ENCODE data around the gene KIAA0586. TPM values are rescaled to one million over a fixed set of nuclear protein-coding genes. Genes with fewer than 3 reads are reported as not detected.
"Not testable (repeated sequence)": the region's sequence is repeated elsewhere in the genome, so short reads cannot be mapped to it uniquely, and the experiment has no call there.

KIAA0586 gene
- total RNA-seq, 2 experiments from 2014 or later: 24.1 to 27.7 TPM

DNA sequence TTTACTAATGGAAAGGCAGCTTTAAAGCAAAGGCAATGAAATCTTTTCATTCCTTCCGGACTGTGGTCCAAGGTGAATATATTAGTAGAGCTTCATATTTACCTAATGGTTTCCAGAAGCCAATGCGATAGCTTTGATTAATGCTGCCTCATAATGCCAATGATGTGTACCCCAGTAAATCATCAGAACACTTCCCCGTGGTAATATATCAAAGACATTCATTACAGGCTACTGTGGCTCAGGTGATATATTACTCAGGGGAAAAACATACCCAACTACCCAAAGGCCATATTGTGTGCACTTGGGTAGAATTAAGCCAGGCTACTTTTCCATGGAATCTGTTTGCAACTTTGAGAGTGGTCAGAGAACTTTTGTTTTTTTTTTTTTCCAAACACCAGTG is 140.8 kb downstream of the KIAA0586 start:
- Mint-ChIP-seq H3K4me1 (peaks cover 8% of the 10 kb centered on the region), H3K27me3 (no peaks in the 10 kb centered on the region), H3K4me3 (no peak overlapping the region), H3K9me3 (ENCODE audit: low read depth) (no peaks in the 10 kb centered on the region), H3K36me3 (no peaks in the 10 kb centered on the region), H3K27ac (no peak overlapping the region)
- CTCF ChIA-PET: no interaction called here
- ATAC-seq (no peak), DNase-seq (no peak)

DNA sequence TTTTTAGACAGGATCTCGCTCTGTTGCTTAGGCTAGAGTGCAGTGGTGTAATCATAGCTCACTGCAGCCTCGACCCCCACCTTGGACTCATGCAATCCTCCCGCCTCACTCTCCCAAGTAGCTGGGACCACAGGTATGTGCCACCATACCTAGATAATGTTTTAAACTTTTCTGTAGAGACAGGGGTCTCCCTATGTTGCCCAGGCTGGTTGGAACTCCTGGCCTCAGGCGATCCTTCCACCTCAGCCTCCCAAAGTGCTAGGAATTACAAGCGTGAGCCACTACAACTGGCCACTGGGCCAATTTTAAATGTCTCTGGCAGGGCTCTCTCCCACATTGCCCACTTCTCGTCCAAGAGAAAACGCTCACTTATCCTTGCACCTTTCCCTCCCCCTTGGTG is 143.7 kb downstream of the KIAA0586 start:
- ATAC-seq: no peak
- Mint-ChIP-seq H3K27ac (no peak overlapping the region), H3K9me3 (ENCODE audit: low read depth) (no peaks in the 10 kb centered on the region), H3K27me3 (no peaks in the 10 kb centered on the region), H3K4me3 (no peak overlapping the region), H3K36me3 (no peaks in the 10 kb centered on the region), H3K4me1 (peaks cover 8% of the 10 kb centered on the region)
- no peak for DNase-seq
- CTCF ChIA-PET: interaction anchor here (1.5 kb wide), 1 partner anchor 70 kb away, joined by 4 read pairs; no protein-coding TSS in a partner anchor

DNA sequence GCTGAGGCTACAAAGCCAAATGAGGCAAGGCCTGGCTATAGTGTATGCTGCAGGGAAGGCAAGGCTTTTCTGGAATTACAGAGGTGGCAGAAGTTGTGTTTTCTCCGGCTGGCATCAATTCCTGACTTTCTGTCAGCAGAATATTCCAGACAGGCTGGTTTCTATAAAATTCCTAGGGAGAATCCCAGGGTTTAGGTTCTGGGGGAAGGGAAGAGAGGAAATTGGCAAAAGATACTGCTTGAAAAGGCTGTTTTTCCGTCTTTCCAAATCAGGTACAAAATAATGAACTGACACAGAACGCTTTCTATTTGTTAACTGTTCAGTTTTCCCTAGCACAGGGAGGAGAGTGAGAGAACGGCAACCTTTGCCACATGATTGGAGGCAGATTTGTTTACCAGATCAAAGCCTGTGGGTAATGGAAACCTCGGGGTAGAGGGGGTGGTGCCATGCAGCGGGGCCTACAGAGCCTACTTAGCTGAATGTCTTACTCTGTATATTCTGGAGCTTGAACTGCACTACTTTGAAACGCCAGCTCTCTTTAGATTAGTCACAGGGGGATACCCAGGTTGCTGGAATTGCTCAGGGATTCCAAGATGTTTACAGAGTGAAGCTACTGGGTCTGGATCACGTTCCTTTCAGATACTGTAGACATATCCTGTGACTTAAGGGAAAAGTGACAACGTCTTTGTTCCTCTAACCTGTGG is 144.4 kb downstream of the KIAA0586 start:
- ATAC-seq: peak; percentile 45
- no peaks in the 10 kb centered on the region for H3K36me3 Mint-ChIP-seq
- no peak overlapping the region for H3K4me3 Mint-ChIP-seq
- H3K27ac Mint-ChIP-seq: no peak overlapping the region
- no peaks in the 10 kb centered on the region for H3K9me3 Mint-ChIP-seq (ENCODE audit: low read depth)
- H3K4me1 Mint-ChIP-seq: peaks cover 8% of the 10 kb centered on the region
- no peaks in the 10 kb centered on the region for H3K27me3 Mint-ChIP-seq
- DNase-seq: no peak
- CTCF ChIA-PET: no interaction called here

GRCh38 chr14:58572473-58572853 is 144.9 kb downstream of the KIAA0586 start:
- CTCF ChIA-PET: no interaction called here
- H3K9me3 Mint-ChIP-seq (ENCODE audit: low read depth): no peaks in the 10 kb centered on the region
- H3K27ac Mint-ChIP-seq: no peak overlapping the region
- DNase-seq (no peak), ATAC-seq (no peak)
- no peaks in the 10 kb centered on the region for H3K27me3 Mint-ChIP-seq
- peaks cover 8% of the 10 kb centered on the region for H3K4me1 Mint-ChIP-seq
- H3K4me3 Mint-ChIP-seq: no peak overlapping the region
- no peaks in the 10 kb centered on the region for H3K36me3 Mint-ChIP-seq

DNA sequence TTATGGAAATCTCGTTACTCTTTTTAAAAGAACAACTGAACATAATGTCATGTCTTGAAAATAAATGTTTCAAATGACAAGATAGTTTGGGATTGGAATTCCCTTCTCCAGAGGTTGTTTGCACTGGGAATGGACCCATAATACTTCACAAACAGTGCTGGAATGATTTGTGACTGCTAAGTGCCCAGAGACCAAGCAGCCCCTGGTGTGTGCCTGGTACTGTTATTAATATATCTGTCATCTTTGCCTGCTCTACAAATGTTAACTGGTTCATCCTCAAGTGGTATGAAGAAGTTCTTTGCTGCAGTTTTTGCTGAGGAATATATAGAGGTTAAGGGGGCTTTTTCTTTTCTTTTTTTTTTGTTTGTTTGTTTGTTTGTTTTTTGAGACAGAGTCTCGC is 145.3 kb downstream of the KIAA0586 start:
- no peak overlapping the region for H3K27ac Mint-ChIP-seq
- ATAC-seq (no peak), DNase-seq (no peak)
- no peak overlapping the region for H3K4me3 Mint-ChIP-seq
- H3K9me3 Mint-ChIP-seq (ENCODE audit: low read depth): no peaks in the 10 kb centered on the region
- no peaks in the 10 kb centered on the region for H3K27me3 Mint-ChIP-seq
- H3K4me1 Mint-ChIP-seq: peaks cover 8% of the 10 kb centered on the region
- H3K36me3 Mint-ChIP-seq: no peaks in the 10 kb centered on the region
- CTCF ChIA-PET: no interaction called here

GRCh38 chr14:58574623-58575022 is 147.1 kb downstream of the KIAA0586 start:
- CTCF ChIA-PET: no interaction called here
- Mint-ChIP-seq H3K9me3 (ENCODE audit: low read depth) (no peaks in the 10 kb centered on the region), H3K4me1 (peaks cover 8% of the 10 kb centered on the region), H3K36me3 (no peaks in the 10 kb centered on the region), H3K4me3 (no peak overlapping the region), H3K27me3 (no peaks in the 10 kb centered on the region), H3K27ac (no peak overlapping the region)
- ATAC-seq (no peak), DNase-seq (no peak)

DNA sequence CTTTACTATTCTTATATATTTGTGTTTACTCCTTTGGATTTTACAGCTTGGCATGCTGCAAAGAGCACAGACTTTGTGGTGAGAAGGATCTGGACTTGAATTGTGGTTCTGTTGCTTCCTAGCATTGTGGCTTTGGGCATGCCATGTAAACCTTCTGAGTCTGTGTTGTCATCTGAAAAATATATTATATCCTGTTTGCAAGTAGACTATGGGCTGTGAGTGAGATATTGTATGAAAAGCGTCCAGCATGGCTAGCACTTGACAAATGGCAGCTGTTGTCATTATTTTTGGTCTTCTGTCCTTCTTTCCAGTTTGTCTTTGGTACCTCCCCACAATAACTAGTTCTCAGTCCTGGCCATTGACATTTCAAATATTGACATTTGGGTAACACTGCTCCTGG is 148.4 kb downstream of the KIAA0586 start:
- DNase-seq (no peak), ATAC-seq (no peak)
- Mint-ChIP-seq H3K36me3 (no peaks in the 10 kb centered on the region), H3K27me3 (no peaks in the 10 kb centered on the region), H3K4me3 (no peak overlapping the region), H3K9me3 (ENCODE audit: low read depth) (no peaks in the 10 kb centered on the region), H3K4me1 (peaks cover 8% of the 10 kb centered on the region), H3K27ac (no peak overlapping the region)
- CTCF ChIA-PET: no interaction called here

GRCh38 chr14:58580035-58580434 is 152.5 kb downstream of the KIAA0586 start:
- H3K4me1 Mint-ChIP-seq; H3K9me3 Mint-ChIP-seq (ENCODE audit: low read depth); H3K27ac Mint-ChIP-seq; H3K27me3 Mint-ChIP-seq; ATAC-seq; H3K36me3 Mint-ChIP-seq; DNase-seq; CTCF ChIA-PET; H3K4me3 Mint-ChIP-seq: not testable (repeated sequence)

DNA sequence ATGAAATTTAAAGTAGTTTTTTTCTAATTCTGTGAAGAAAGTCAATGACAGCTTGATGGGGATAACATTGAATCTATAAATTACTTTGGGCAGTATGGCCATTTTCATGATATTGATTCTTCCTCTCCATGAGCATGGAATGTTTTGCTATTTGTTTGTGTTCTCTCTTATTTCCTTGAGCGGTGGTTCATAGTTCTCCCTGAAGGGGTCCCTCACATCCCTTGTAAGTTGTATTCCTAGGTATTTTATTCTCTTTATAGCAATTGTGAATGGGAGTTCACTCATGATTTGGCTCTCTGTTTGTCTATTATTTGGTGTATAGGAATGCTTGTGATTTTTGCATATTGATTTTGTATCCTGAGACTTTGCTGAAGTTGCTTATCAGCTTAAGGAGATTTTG is 153.9 kb downstream of the KIAA0586 start:
- H3K9me3 Mint-ChIP-seq (ENCODE audit: low read depth); H3K4me3 Mint-ChIP-seq; H3K27ac Mint-ChIP-seq; ATAC-seq; DNase-seq; H3K4me1 Mint-ChIP-seq; H3K36me3 Mint-ChIP-seq; H3K27me3 Mint-ChIP-seq; CTCF ChIA-PET: not testable (repeated sequence)

DNA sequence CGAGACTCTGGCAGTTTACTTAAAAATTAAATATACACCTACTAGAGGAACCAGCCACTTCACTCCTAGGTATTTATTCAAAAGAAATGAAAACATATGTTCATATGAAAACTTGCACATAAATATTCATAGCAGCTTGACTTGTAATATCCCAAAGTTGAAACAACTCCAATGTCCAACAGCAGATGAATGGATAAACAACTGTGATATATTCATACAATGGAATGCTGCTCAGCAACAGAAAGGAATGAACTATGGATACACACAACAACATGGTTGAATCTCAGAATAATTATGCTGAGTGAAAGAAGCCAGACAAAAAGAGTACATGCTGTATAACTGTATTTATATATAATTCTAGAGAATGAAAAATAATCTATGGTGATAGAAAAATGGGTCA is 156.9 kb downstream of the KIAA0586 start:
- DNase-seq (no peak), ATAC-seq (no peak)
- CTCF ChIA-PET: no interaction called here
- no peak overlapping the region for H3K4me3 Mint-ChIP-seq
- no peak overlapping the region for H3K27ac Mint-ChIP-seq
- H3K4me1 Mint-ChIP-seq: no peaks in the 10 kb centered on the region
- H3K27me3 Mint-ChIP-seq: peaks cover 9% of the 10 kb centered on the region
- peaks cover 2% of the 10 kb centered on the region for H3K9me3 Mint-ChIP-seq (ENCODE audit: low read depth)
- no peaks in the 10 kb centered on the region for H3K36me3 Mint-ChIP-seq

DNA sequence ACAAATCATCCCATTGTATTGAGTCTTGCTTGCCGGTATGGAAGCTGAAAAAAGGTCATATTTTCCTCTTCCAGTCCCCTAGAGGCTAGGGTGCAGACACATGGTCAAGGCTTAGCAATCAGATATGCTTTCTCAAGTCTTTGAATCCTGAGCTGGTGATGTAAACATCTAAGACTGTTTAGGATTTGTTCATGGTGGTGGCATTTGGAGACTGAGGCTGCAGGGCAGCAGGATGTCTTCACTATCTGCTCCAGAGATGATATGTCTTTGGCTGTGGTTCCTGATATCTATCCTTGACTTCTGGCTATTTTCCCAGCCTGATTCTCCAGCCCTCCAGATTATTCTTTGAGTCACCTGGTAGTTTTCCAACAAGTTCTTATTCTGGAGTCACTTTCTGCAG is 159.8 kb downstream of the KIAA0586 start:
- peaks cover 2% of the 10 kb centered on the region for H3K9me3 Mint-ChIP-seq (ENCODE audit: low read depth)
- ATAC-seq (no peak), DNase-seq (no peak)
- no peaks in the 10 kb centered on the region for H3K4me1 Mint-ChIP-seq
- no peak overlapping the region for H3K4me3 Mint-ChIP-seq
- CTCF ChIA-PET: no interaction called here
- H3K27me3 Mint-ChIP-seq: peaks cover 10% of the 10 kb centered on the region
- H3K27ac Mint-ChIP-seq: no peak overlapping the region
- no peaks in the 10 kb centered on the region for H3K36me3 Mint-ChIP-seq

- DNase-seq; H3K4me1 Mint-ChIP-seq; H3K27ac Mint-ChIP-seq; CTCF ChIA-PET; H3K4me3 Mint-ChIP-seq; H3K27me3 Mint-ChIP-seq; H3K36me3 Mint-ChIP-seq; ATAC-seq; H3K9me3 Mint-ChIP-seq (ENCODE audit: low read depth): not testable (repeated sequence)
Observed at GRCh38 chr14:58588321-58588720, 160.8 kb downstream of the KIAA0586 start.

DNA sequence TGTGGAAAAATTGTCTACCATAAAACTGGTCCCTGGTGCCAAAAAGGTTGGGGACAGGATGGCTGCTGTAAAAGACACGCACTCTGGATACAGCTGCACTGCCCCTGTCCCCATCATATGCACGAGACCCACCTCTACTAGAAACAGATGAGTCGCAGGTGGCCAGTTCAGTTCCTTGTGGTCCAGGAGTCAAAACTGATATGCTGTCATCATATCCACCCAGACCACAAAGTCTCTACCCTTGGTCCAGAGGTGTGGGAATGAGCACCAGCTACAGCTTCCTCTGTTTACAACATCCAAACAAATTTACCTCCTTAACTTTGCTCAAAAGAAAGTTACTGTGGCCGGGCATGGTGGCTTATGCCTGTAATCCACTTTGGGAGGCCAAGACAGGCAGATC is 166.5 kb downstream of the KIAA0586 start:
- Mint-ChIP-seq H3K9me3 (ENCODE audit: low read depth) (no peaks in the 10 kb centered on the region), H3K4me1 (peaks cover 10% of the 10 kb centered on the region), H3K36me3 (no peaks in the 10 kb centered on the region), H3K27me3 (peaks cover 7% of the 10 kb centered on the region), H3K4me3 (no peak overlapping the region), H3K27ac (no peak overlapping the region)
- CTCF ChIA-PET: no interaction called here
- no peak for DNase-seq
- no peak for ATAC-seq

DNA sequence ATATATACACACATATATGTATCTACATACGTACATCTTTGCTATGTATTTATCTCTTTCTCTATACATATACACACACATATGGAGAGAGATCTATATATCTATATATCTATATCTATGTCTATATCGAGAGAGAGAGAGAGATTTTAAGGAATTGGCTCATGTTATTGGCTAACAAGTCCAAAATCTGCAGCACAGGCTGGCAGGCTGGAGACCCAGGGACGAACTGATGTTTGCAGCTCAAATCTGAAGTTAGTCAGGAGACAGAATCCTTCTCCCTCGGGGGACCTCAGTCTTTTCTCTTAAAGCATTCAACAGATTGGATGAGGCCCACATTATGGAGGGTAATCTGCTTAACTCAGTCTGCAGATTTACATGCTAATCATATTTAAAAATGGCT is 169.5 kb downstream of the KIAA0586 start:
- Mint-ChIP-seq H3K4me3 (no peak overlapping the region), H3K4me1 (peaks cover 13% of the 10 kb centered on the region), H3K36me3 (no peaks in the 10 kb centered on the region), H3K27me3 (peaks cover under 1% of the 10 kb centered on the region), H3K27ac (no peak overlapping the region), H3K9me3 (ENCODE audit: low read depth) (no peaks in the 10 kb centered on the region)
- no peak for ATAC-seq
- no peak for DNase-seq
- CTCF ChIA-PET: interaction anchor here (1.0 kb wide), 1 partner anchor 42 kb away, joined by 3 read pairs; no protein-coding TSS in a partner anchor
